HK-2 (cell line): ENCODE data around the gene INPP4B.

Experiments used
- DNase-seq: peaks from one replicate; pipeline ENCODE4 v3.0.0-alpha.2; 2018; ENCODE audit not compliant: unreplicated experiment

The INPP4B gene

GRCh38 chr4:142473218-142473959 lies 372.7 kb downstream of the INPP4B start:
- DNase-seq, result peak; percentile 11

- DNase-seq, result no peak
These were observed 379.0 kb downstream of the INPP4B start for GRCh38 chr4:142467088-142467487.

- no peak for DNase-seq
These were observed 380.6 kb downstream of the INPP4B start for GRCh38 chr4:142465526-142465925.

GRCh38 chr4:142463206-142463605 lies 382.9 kb downstream of the INPP4B start:
- DNase-seq, result no peak

- no peak for DNase-seq
These were observed 393.8 kb downstream of the INPP4B start for GRCh38 chr4:142452161-142452855.

GRCh38 chr4:142449771-142450373 lies 396.2 kb downstream of the INPP4B start:
- no peak for DNase-seq

GRCh38 chr4:142447009-142447408 lies 399.1 kb downstream of the INPP4B start:
- no peak for DNase-seq

- no peak for DNase-seq
These were observed 402.6 kb downstream of the INPP4B start for GRCh38 chr4:142443469-142443868.

GRCh38 chr4:142440093-142440492 lies 406.0 kb downstream of the INPP4B start:
- no peak for DNase-seq

- no peak for DNase-seq
These were observed 410.4 kb downstream of the INPP4B start for GRCh38 chr4:142435599-142436235.

- no peak for DNase-seq
These were observed 411.4 kb downstream of the INPP4B start for GRCh38 chr4:142434519-142435224.

GRCh38 chr4:142428715-142429114 lies 417.4 kb downstream of the INPP4B start:
- no peak for DNase-seq

GRCh38 chr4:142427456-142427855 lies 418.6 kb downstream of the INPP4B start:
- DNase-seq, result no peak

GRCh38 chr4:142423861-142424260 lies 422.2 kb downstream of the INPP4B start:
- no peak for DNase-seq

GRCh38 chr4:142420311-142421095 lies 425.6 kb downstream of the INPP4B start:
- no peak for DNase-seq

GRCh38 chr4:142419712-142420111 lies 426.4 kb downstream of the INPP4B start:
- no peak for DNase-seq

GRCh38 chr4:142418697-142419096 lies 427.4 kb downstream of the INPP4B start:
- DNase-seq, result no peak

- DNase-seq, result no peak
These were observed 429.3 kb downstream of the INPP4B start for GRCh38 chr4:142416711-142417275.

GRCh38 chr4:142416121-142416520 lies 430.0 kb downstream of the INPP4B start:
- no peak for DNase-seq

- no peak for DNase-seq
These were observed 431.6 kb downstream of the INPP4B start for GRCh38 chr4:142414366-142414990.
